ENCODE results near the gene MPP2.

- no peak for TF ChIP-seq POLR2A (IDR thresholded peaks at IDR 0.05; ENCODE audit: low read length)
- TF ChIP-seq GATA1 (IDR thresholded peaks at IDR 0.05; ENCODE audit: low read depth, low read length) = no peak
Measured at GRCh38 chr17:43932357-43932756, 25.0 kb upstream of the MPP2 start.
